GM18519 (cell line): ENCODE measurements around the gene IRS4.

Experiments
- ATAC-seq: cut with Tn5 transposase; IDR thresholded peaks from one replicate; pipeline ENCODE4 v1.9.1; 2021; ENCODE audit warnings: mild to moderate bottlenecking, moderate library complexity; ENCODE audit not compliant: unreplicated experiment, low FRiP score

IRS4 gene

DNA sequence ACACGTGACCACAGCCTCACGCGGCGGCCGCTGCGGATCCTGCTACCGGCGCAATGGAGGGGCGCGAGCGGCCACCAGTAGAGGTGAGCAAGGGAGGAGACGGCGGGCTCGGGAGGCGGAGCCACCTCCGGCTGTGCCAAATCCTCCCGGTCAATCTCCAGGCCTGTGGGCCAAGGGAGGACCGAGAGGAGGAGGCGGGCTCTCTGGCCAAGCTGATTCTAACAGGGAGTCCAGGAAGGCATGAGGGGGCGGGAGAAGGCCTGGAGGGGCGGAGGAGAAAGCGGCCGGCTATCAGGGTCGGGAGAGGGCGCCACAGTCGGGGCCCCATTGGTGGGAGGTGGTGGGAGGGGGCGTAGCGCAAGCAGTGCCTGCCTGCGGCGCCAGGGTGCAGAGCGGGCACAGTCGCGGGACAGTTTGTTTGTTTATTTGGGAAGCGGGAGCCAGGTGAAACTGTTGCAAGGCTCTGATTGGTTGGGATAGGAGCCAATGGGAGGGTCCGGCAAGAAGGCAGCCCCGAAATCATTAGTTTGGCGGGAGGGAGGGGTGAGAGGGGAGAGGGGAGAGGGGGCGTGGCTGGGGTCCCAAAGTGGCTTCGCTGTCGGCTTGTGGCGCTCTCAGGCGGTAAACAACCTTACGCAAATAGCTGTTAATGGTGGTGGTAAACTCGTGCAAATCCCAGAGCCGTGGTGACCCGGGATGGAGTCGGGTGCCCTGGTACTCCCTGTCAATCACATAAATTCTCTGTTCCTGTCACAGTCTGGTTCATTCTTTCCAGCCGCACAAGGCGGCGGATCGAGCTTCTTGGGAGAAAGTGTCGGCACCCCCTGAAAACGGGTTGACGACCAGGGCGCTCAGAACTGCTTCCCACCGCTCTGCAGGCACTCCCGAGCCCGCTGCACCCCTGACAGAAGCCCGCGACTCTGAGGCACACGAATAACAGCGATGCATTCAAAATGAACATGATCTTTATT is at the start of gene IRS4:
IRS4 (minus strand) TSS at position 55 of the 971 bp plus-strand sequence.
- no peak for ATAC-seq

DNA sequence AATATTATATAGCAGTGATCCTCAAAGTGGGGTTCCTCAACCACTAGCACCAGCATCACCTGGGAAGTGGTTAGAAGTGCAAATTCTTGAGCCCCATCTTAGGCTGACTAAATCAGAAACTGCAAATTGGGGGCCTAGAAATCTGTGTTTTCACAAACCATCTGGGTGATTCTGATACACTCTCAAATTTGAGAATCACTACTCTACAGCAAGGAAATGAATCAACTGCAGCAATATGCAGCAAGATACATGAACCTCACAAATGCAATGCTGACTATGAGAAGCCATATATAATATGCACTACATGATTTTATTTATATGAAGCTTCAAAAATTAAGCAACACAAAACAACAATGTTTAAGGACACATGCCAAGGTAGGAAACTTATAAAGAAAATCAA is 36.2 kb upstream of the IRS4 start:
- no peak for ATAC-seq

DNA sequence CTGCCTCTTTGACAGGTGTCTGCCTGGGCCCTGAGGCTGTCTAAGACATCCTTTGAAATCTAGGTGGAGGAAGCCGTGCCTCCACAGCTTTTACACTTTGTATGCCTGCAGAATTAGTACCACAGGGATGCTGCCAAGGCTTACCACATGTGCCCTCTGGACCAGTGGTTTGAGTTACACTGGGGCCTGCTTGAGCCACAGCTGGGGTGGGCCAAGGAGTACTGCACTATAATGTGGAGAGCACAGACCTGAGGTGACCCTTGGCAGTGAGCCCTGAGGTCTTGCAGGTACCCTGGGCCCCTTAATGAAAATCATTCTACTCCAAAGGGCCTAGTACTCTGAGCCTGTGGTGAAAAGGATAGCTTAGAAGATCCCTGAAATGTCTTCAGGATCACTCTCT is 27.2 kb upstream of the IRS4 start:
- ATAC-seq, result no peak

- no peak for ATAC-seq
Measured at GRCh38 chrX:108740299-108740774, 4.0 kb upstream of the IRS4 start.

DNA sequence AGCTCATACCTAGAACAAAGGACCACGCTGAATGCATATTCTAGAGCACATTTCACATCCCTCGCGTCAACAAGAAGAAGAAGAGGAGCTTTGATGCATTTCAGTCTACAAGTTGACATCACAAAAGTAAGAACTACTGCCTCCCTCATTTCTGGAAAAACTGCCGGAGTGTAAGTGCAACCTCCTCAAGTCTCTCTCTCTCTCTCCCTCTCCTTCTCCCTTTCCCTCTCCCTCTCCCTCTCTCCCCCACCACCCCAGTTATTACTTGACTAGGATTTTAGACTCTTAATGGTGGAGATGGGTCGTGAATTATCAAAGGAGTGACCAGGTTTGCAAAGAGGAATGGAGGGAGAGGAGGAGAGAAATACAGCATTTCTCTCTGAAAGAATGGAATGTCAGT is 1.4 kb upstream of the IRS4 start:
- ATAC-seq, result no peak

- ATAC-seq, result no peak
Measured at GRCh38 chrX:108735679-108736508, 469 bp downstream of the IRS4 start.

DNA sequence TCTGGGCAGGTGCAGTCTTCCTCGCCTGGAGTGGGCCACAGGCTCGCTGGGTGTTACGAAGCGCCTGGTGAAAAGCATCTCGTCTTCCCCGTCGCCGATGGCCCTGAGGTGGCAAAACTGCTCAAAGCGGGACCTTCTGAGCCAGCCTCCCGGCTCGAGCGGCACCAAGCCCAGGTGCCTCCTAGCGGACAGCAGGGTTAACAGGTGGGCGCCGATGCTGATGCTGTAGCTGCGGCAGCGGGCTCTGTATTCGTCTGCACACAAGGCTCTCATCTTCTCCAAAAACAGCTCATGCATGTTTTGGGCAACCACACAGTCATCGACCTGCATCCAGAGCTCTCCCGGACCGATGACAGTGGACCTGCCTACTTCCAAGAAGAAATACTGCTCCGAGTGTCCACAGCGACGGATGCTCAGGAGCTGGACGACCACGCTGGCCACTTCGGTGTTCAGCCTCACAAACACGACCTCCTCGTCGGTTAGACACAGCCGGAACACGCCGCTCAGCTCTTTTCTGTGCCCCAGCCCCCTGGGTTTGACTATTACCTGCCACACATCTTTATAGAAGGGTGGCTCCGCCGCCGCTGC is 1.2 kb downstream of the IRS4 start:
- ATAC-seq, result no peak

- ATAC-seq, result no peak
Measured at GRCh38 chrX:108734426-108734825, 1.9 kb downstream of the IRS4 start.

- ATAC-seq, result no peak
Measured at GRCh38 chrX:108732630-108733321, 3.6 kb downstream of the IRS4 start.

GRCh38 chrX:108731153-108731552 is 5.2 kb downstream of the IRS4 start:
- ATAC-seq, result no peak

- ATAC-seq, result no peak
Measured at GRCh38 chrX:108726748-108727147, 9.6 kb downstream of the IRS4 start.

GRCh38 chrX:108722561-108722960 is 13.8 kb downstream of the IRS4 start:
- no peak for ATAC-seq

DNA sequence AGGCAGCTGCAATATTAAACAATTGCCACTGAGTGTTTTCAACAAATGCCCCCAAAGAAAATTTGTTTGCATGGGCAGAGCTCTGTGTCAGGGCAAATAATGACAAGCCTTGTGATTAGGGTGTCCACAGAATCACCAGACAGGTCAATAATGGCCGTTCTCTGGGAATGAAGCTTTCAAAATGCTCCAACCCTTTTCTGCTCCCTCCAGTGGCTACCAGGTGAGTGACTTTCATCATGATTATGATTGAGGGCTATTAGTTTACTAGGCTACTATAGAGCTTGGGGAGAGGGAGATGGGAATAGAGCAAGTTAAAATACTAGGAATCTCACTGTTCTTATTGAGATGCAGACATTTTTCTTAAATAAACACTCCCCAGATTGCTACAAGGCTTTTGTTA is 23.5 kb downstream of the IRS4 start:
- no peak for ATAC-seq

- no peak for ATAC-seq
Measured at GRCh38 chrX:108704839-108705238, 31.5 kb downstream of the IRS4 start.

DNA sequence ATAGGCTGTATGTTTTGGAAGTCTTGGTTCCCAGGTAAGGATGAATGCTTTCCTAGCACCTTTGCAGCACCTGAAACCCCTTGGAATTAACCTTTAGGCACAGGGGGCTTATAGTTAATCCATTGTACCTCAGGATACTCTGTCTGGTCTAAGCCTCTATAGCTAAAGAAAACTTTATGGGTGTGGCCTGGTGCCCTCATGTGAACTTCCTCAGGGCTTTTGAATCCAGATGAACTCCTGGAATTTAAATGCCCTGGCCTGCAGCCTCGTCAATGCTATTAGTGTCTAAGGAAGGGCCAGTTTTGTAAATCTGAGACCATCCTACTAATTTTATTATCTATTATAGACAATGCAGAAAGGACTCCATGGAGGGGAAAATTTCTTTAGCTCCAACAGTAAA is 33.8 kb downstream of the IRS4 start:
- ATAC-seq, result no peak

- ATAC-seq, result no peak
Measured at GRCh38 chrX:108701633-108702032, 34.7 kb downstream of the IRS4 start.

DNA sequence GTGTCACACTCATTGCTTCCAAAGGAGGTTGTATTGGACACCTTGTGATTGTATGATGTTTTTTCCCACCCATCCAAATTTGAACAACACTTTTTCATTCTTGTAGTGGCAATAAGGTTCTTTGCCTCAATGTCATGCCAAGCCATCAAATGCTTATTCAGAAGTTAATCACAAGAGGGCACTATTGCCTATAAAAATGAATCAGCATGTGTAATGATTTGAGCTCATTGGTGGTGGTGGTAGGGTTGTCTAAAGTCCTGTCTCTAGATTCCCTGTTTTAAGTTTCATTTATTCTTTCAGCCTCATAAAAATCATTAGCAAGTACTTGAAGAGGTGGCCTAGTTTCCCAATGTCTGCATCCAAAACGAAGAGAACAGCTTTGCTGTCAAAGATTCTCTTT is 37.0 kb downstream of the IRS4 start:
- no peak for ATAC-seq

DNA sequence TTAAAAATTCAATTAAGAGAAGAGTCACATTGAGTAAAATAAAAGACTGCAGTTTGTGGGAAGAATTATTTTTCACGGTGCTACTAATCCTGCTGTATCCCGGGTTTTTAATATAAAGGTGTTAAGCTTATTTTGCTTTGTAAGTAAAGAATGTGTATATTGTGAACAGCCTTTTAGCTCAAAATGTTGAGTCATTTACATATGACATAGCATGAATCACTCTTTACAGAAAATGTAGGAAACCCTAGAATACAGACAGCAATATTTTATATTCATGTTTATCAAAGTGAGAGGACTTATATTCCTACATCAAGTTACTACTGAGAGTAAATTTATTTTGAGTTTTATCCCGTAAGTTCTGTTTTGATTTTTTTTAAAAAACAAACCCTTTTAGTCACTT is 39.7 kb downstream of the IRS4 start:
- ATAC-seq, result no peak
